Activated T-helper 17 cell treated with anti-CD3 and anti-CD28 coated beads, Interleukin-2, amount 50 U/mL, for 72 hours (primary cell): Measurements from ENCODE around the gene DDA1. TPM values are rescaled to one million over a fixed set of nuclear protein-coding genes. Genes with fewer than 3 reads are reported as not detected.
"Not testable (repeated sequence)": the region's sequence is repeated elsewhere in the genome, so short reads cannot be mapped to it uniquely, and the experiment has no call there.

ENCODE experiments used
- ATAC-seq: fragments of 150-1000 bp; cut with Tn5 transposase; replicated peaks from 2 replicates; pipeline ENCODE4 v1.10.0; 2021; ENCODE audit warnings: mild to moderate bottlenecking, moderate library complexity
- H3K27ac Mint-ChIP-seq: one replicate; pipeline ENCODE4 v1.8.0; 2022; ENCODE audit warnings: mixed read lengths
- H3K27me3 Mint-ChIP-seq: one replicate; pipeline ENCODE4 v1.8.0; 2022; ENCODE audit warnings: mixed read lengths
- H3K36me3 Mint-ChIP-seq: one replicate; pipeline ENCODE4 v1.8.0; 2022; ENCODE audit warnings: low read depth, mild to moderate bottlenecking, mixed read lengths
- H3K4me1 Mint-ChIP-seq: one replicate; pipeline ENCODE4 v1.8.0; 2022; ENCODE audit warnings: mixed read lengths
- H3K4me3 Mint-ChIP-seq: one replicate; pipeline ENCODE4 v1.8.0; 2022; ENCODE audit warnings: mild to moderate bottlenecking, mixed read lengths
- H3K9me3 Mint-ChIP-seq: one replicate; pipeline ENCODE4 v1.8.0; 2022; ENCODE audit warnings: mixed read lengths
- total RNA-seq, 2 donors: library from RNA; stranded (reverse); gene quantifications; one replicate each; pipeline ENCODE4 v1.2.3, GENCODE V29; 2022

Gene DDA1
- total RNA-seq, 2 donors from 2014 or later: 27.8 to 45.8 TPM

- H3K27ac Mint-ChIP-seq: no peak overlapping the region
- H3K27me3 Mint-ChIP-seq: peaks cover 19% of the 10 kb centered on the region
- no peaks in the 10 kb centered on the region for H3K4me1 Mint-ChIP-seq
- no peaks in the 10 kb centered on the region for H3K9me3 Mint-ChIP-seq
- H3K36me3 Mint-ChIP-seq: no peaks in the 10 kb centered on the region
- no peak for ATAC-seq
- no peak overlapping the region for H3K4me3 Mint-ChIP-seq
Measured at GRCh38 chr19:17352608-17353280, 43.4 kb downstream of the DDA1 start.

GRCh38 chr19:17353386-17353785 lies 44.0 kb downstream of the DDA1 start:
- no peak for ATAC-seq
- Mint-ChIP-seq H3K36me3 (no peaks in the 10 kb centered on the region), H3K27ac (no peak overlapping the region), H3K9me3 (no peaks in the 10 kb centered on the region), H3K4me1 (no peaks in the 10 kb centered on the region), H3K27me3 (peaks cover 16% of the 10 kb centered on the region), H3K4me3 (no peak overlapping the region)

- H3K4me3 Mint-ChIP-seq: no peak overlapping the region
- H3K27ac Mint-ChIP-seq: no peak overlapping the region
- ATAC-seq: no peak
- H3K4me1 Mint-ChIP-seq: no peaks in the 10 kb centered on the region
- peaks cover 8% of the 10 kb centered on the region for H3K27me3 Mint-ChIP-seq
- no peaks in the 10 kb centered on the region for H3K36me3 Mint-ChIP-seq
- no peaks in the 10 kb centered on the region for H3K9me3 Mint-ChIP-seq
Measured at GRCh38 chr19:17357078-17357666, 47.8 kb downstream of the DDA1 start.

- peaks cover 8% of the 10 kb centered on the region for H3K27me3 Mint-ChIP-seq
- ATAC-seq: no peak
- H3K4me3 Mint-ChIP-seq: no peak overlapping the region
- H3K36me3 Mint-ChIP-seq: no peaks in the 10 kb centered on the region
- no peak overlapping the region for H3K27ac Mint-ChIP-seq
- no peaks in the 10 kb centered on the region for H3K4me1 Mint-ChIP-seq
- no peaks in the 10 kb centered on the region for H3K9me3 Mint-ChIP-seq
Measured at GRCh38 chr19:17357724-17358123, 48.4 kb downstream of the DDA1 start.

GRCh38 chr19:17358395-17358794 lies 49.0 kb downstream of the DDA1 start:
- ATAC-seq: no peak
- peaks cover 4% of the 10 kb centered on the region for H3K27me3 Mint-ChIP-seq
- H3K4me1 Mint-ChIP-seq: no peaks in the 10 kb centered on the region
- H3K27ac Mint-ChIP-seq: no peak overlapping the region
- no peaks in the 10 kb centered on the region for H3K36me3 Mint-ChIP-seq
- no peak overlapping the region for H3K4me3 Mint-ChIP-seq
- H3K9me3 Mint-ChIP-seq: no peaks in the 10 kb centered on the region

- no peak overlapping the region for H3K4me3 Mint-ChIP-seq
- no peaks in the 10 kb centered on the region for H3K27me3 Mint-ChIP-seq
- H3K4me1 Mint-ChIP-seq: no peaks in the 10 kb centered on the region
- no peak overlapping the region for H3K27ac Mint-ChIP-seq
- no peaks in the 10 kb centered on the region for H3K9me3 Mint-ChIP-seq
- no peak for ATAC-seq
- no peaks in the 10 kb centered on the region for H3K36me3 Mint-ChIP-seq
Measured at GRCh38 chr19:17359905-17360800, 50.8 kb downstream of the DDA1 start.

- H3K36me3 Mint-ChIP-seq, H3K27me3 Mint-ChIP-seq, H3K4me1 Mint-ChIP-seq, H3K4me3 Mint-ChIP-seq, H3K27ac Mint-ChIP-seq, H3K9me3 Mint-ChIP-seq, ATAC-seq: not testable (repeated sequence)
Measured at GRCh38 chr19:17363852-17364605, 54.7 kb downstream of the DDA1 start.

- Mint-ChIP-seq H3K27me3 (peaks cover 7% of the 10 kb centered on the region), H3K36me3 (no peaks in the 10 kb centered on the region), H3K4me3 (no peak overlapping the region), H3K9me3 (no peaks in the 10 kb centered on the region), H3K27ac (no peak overlapping the region), H3K4me1 (no peaks in the 10 kb centered on the region)
- ATAC-seq: no peak
Measured at GRCh38 chr19:17365361-17365760, 56.0 kb downstream of the DDA1 start.

- Mint-ChIP-seq H3K4me3 (no peak overlapping the region), H3K36me3 (no peaks in the 10 kb centered on the region), H3K27me3 (peaks cover 8% of the 10 kb centered on the region), H3K4me1 (no peaks in the 10 kb centered on the region), H3K9me3 (no peaks in the 10 kb centered on the region), H3K27ac (no peak overlapping the region)
- no peak for ATAC-seq
Measured at GRCh38 chr19:17370026-17370587, 60.7 kb downstream of the DDA1 start.

Other genes with a start within 250 kb of the DDA1 start
- gene HAUS8, start 234.1 kb upstream of the DDA1 start, total RNA-seq: 10 to 100 TPM; 26.0 to 35.2 TPM
- gene MYO9B, start 233.8 kb upstream of the DDA1 start, total RNA-seq: 100 to 1,000 TPM; 149 to 152 TPM
- 10 to 100 TPM; 27.8 to 30.6 TPM for gene USE1, start 94.2 kb upstream of the DDA1 start, total RNA-seq
- 10 to 100 TPM; 14.1 to 17.6 TPM for gene OCEL1, start 83.3 kb upstream of the DDA1 start, total RNA-seq
- gene NR2F6, start 63.6 kb upstream of the DDA1 start, total RNA-seq: 1 to 10 TPM; 6.8 to 9.2 TPM
- under 1 TPM; 0.26 to 0.48 TPM for gene USHBP1, start 44.8 kb upstream of the DDA1 start, total RNA-seq
- gene BABAM1, start 42.1 kb upstream of the DDA1 start, total RNA-seq: 100 to 1,000 TPM in 1 of 2 donors, 10 to 100 TPM in 1; 73.4 to 115 TPM
- gene ANKLE1, start 27.7 kb upstream of the DDA1 start, total RNA-seq: 10 to 100 TPM in 1 of 2 donors, 1 to 10 TPM in 1; 4.4 to 11.6 TPM
- gene ABHD8, start 6.1 kb upstream of the DDA1 start, total RNA-seq: 1 to 10 TPM; 8.0 to 8.5 TPM
- 10 to 100 TPM; 56.2 to 95.9 TPM for gene MRPL34, start 3.7 kb upstream of the DDA1 start, total RNA-seq
- 1 to 10 TPM; 3.6 to 3.9 TPM for gene ANO8, start 25.3 kb downstream of the DDA1 start, total RNA-seq
- 10 to 100 TPM; 14.7 to 29.6 TPM for gene GTPBP3, start 28.0 kb downstream of the DDA1 start, total RNA-seq
- gene PLVAP, start 67.8 kb downstream of the DDA1 start, total RNA-seq: under 1 TPM in 1 of 2 donors, not detected in 1; 0.53 TPM
- 1 to 10 TPM; 1.8 to 4.8 TPM for gene CCDC194, start 84.6 kb downstream of the DDA1 start, total RNA-seq
- gene BST2, start 96.1 kb downstream of the DDA1 start, total RNA-seq: 100 to 1,000 TPM; 130 to 154 TPM
- gene MVB12A, start 110.5 kb downstream of the DDA1 start, total RNA-seq: 10 to 100 TPM; 42.6 to 48.9 TPM
- not detected for gene TMEM221, start 139.1 kb downstream of the DDA1 start, total RNA-seq
- gene NXNL1, start 151.4 kb downstream of the DDA1 start, total RNA-seq: not detected
- 1 to 10 TPM; 3.8 to 6.7 TPM for gene SLC27A1, start 161.0 kb downstream of the DDA1 start, total RNA-seq
- gene PGLS, start 202.1 kb downstream of the DDA1 start, total RNA-seq: 10 to 100 TPM; 49.0 to 61.8 TPM
- 10 to 100 TPM; 41.1 to 76.5 TPM for gene COLGALT1, start 246.1 kb downstream of the DDA1 start, total RNA-seq